OCI-LY3 (cell line): ENCODE measurements around the gene PELI3.

ENCODE experiments used
- EZH2phosphoT487 ChIP-seq: fragments of 200-600 bp; shearing (Covaris generic); IDR thresholded peaks from 2 replicates; pipeline ENCODE4 v1.6.1; 2018; ENCODE audit warnings: antibody characterized with exemption, mixed run types, low read depth
- TF ChIP-seq, protein P1 (sequence below): fragments of 200-600, 300-600 bp; sonication (generic); IDR thresholded peaks from 2 replicates; pipeline ENCODE4 v1.5.1; 2014; ENCODE audit warnings: antibody characterized with exemption, low read length, low read depth

DNA sequence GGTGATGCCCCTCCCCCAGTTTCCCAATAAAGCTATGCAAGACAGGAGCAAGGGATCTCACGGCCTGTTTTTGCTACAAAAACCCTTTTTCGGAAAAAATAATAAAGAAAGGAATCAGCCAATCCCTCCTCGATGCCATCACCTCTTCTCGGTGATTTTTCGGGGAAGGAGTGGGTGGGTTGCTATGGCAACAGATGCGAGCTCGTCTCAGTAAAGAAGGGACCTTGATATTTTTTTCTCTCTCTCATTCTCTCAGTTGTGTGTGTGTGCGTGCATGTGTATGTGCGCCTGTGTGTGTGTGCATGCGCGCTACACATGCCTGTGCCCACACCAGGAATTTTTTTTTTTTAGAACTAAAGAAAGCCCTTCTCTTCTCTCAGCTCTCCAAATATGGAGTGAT, 49.7 kb upstream of the PELI3 start:
- TF ChIP-seq, protein P1, sequence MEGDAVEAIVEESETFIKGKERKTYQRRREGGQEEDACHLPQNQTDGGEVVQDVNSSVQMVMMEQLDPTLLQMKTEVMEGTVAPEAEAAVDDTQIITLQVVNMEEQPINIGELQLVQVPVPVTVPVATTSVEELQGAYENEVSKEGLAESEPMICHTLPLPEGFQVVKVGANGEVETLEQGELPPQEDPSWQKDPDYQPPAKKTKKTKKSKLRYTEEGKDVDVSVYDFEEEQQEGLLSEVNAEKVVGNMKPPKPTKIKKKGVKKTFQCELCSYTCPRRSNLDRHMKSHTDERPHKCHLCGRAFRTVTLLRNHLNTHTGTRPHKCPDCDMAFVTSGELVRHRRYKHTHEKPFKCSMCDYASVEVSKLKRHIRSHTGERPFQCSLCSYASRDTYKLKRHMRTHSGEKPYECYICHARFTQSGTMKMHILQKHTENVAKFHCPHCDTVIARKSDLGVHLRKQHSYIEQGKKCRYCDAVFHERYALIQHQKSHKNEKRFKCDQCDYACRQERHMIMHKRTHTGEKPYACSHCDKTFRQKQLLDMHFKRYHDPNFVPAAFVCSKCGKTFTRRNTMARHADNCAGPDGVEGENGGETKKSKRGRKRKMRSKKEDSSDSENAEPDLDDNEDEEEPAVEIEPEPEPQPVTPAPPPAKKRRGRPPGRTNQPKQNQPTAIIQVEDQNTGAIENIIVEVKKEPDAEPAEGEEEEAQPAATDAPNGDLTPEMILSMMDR, result no peak
- no peak for TF ChIP-seq EZH2phosphoT487
